ENCODE data around the gene ITGB2.

DNA sequence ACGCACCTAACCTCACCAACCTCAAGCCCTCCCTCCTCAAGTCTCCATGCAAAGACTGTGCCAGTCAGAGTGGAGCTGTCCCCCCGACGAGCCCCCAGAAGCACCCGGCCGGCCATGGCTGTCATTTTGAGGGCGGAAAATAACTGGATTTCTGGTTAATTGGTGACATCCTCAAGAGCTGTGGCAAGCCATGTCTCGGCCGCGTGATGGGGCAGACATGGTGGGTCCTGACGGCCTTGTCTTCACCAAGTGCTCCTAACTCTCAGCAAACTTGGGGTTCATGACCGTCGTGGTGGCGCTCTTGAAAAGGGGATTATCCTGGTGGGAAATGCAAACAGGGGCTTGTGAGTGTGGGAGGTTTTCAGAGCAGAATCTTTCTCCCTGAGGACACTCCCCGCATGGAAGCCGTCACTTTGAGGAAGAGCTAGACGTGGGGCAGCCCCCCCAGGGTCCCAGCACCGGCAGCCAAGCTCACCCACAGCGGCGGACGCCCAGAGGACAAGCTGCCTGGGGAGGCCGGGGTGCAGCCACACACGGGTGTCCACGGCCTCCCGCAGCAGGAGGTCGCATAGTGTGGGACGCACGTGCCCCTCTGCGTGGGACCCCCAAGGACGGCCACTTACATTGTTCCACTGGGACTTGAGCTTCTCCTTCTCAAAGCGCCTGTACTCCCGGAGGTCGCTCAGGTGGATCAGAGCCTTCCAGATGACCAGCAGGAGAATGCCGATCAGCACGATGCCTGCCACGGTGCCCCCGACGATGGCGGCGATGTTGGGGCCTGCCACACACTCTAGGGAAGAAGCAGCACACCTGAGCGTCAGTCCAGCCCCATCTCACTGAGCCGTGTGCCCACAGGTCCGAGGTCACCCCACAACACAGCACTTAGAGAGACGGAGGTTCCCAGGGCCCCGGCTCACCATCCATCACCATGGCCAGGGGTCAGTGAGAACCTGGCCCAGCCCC lies 34.3 kb downstream of the ITGB2 start:
- TF ChIP-seq, protein P1, sequence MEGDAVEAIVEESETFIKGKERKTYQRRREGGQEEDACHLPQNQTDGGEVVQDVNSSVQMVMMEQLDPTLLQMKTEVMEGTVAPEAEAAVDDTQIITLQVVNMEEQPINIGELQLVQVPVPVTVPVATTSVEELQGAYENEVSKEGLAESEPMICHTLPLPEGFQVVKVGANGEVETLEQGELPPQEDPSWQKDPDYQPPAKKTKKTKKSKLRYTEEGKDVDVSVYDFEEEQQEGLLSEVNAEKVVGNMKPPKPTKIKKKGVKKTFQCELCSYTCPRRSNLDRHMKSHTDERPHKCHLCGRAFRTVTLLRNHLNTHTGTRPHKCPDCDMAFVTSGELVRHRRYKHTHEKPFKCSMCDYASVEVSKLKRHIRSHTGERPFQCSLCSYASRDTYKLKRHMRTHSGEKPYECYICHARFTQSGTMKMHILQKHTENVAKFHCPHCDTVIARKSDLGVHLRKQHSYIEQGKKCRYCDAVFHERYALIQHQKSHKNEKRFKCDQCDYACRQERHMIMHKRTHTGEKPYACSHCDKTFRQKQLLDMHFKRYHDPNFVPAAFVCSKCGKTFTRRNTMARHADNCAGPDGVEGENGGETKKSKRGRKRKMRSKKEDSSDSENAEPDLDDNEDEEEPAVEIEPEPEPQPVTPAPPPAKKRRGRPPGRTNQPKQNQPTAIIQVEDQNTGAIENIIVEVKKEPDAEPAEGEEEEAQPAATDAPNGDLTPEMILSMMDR (IDR thresholded peaks at IDR 0.05): no peak
- no peak for TF ChIP-seq POLR2A (IDR thresholded peaks at IDR 0.05)
